HG03103 (cell line): Measurements from ENCODE around the gene NFASC.

Experiments
- ATAC-seq: cut with Tn5 transposase; IDR thresholded peaks from one replicate; pipeline ENCODE4 v1.9.1; 2021; ENCODE audit warnings: low read depth; ENCODE audit not compliant: unreplicated experiment

The NFASC gene

DNA sequence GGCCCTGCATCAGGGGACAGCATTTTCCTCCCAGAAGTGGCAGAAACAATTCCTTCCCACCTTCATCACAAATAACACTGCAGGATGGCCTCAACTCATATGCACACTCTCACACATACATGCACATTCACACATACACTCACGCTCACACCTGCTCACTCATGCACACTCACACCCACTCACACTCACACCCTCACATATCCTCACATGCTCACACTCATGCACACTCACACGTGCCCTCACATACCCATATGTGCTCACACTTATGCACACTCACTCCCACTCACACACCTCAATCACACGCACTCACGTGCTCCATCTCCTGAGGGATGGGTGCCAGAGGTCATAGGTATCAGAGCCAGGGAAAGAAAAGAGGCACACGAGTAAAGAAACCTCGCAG lies 77.1 kb downstream of the NFASC start:
- no peak for ATAC-seq

DNA sequence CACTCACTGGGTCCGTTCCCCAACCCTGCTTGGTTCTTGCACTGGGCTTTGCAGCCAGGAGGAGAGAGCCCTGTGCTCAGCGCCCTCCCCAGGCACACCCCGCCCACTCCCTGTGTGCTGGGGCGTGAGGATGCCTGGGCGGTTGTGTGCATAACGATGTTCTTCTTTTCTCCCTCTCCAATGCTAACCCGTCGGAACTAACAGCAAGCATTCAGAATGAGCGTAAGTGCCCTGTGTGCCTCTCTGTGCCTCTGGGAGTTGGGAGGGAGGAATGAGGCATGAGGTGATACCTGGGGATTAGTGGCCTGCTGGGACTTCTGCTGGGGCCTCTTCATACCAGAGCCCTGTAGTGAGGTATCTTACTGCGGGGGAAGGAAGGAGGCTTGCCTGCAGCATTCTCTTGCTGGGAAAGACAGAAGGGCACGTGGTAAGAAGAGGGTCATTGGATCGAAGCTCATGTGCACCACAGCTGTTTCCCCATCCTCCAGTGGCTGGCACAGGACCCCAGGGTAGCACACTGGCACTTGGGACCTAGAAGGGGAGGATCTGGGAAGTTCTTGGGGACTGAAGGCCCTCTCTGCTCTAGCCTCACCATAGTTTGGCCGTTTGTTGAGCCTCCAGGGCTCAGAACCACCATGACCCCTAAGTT lies 79.8 kb downstream of the NFASC start:
- ATAC-seq = no peak

DNA sequence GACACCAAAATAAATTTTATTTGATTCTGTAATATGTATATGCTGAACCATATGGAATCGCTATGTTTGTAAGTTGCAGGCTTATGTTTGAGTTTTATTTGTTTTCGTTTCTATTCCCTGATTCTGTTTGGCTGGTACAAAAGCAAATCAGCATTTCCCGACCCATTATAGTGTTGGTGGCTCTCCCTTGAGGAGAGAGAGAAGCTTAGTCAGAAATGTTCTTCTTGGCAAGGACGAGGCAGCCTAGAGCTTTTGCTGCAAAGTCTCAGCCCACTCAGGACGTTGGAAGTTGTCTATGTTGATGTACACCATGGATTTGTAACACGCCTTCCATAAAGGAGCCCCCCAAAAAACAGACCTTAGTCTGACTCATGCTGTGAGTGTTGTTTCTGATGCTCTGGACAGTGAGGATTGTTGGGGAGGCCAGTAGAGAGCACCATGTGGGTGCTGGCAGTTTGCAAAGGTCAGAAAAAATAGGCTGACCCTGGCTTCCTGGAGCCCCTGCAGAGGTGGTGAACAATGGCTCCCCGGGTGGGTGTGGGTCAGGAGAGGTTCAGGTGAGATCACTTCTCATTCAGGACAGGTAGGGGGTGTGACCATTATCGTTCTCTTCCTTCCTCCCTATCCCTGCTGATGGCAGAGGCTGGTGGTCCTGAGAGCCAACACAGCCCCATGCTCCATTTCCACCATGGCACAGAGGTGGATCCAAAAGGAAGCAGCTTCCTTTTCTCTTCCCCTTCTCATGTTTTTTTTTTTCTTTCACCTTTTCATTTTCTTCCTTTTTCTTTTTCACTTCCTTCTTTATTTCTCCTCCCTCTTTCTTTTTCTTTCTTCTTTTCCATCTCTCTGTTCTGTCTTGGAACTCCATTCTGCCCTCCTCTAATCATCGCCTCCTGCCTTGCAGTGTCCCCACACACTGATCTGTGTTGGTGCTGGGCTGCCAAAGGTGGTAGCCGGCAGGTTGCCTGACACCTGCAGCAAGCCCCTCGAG lies 88.0 kb downstream of the NFASC start:
- ATAC-seq = no peak

DNA sequence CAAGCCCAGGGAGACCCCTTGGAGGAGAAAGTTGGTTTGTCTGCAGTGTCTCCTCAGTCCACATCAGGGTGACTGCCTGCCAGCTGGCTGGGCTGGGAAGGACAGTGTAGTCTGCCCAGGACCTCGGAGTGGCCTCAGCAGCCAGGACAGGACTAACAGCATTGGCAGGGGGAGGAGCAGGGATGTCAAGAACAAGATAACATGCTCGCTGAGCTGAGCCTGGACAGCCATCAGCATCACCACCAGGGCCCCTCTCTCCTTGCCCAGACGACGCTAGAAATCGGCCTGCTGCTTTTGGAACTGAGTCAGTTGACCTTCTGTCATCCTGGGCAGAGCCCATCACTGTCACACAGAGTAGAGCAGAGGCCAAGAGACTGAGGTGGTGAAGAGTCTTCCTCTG lies 88.7 kb downstream of the NFASC start:
- no peak for ATAC-seq

DNA sequence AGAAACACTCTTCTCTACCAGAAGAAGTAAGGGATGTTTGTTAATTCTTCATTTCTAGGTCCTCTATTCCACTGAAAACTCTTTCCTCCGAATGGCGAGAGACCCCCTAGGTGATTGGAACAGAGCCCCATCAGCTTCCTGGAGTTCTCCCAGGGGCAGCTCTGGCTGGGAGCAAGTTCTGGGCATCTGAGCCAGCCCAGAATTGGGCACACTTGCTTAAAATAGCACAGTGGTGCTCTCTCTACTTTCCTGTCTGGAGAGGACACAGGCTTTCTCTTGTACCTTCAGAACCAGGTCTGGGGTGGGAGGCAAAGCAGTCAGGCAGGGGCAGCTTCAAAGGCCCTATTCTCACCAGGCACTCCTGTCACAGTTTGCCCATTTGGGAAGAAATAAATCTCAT lies 89.2 kb downstream of the NFASC start:
- no peak for ATAC-seq

DNA sequence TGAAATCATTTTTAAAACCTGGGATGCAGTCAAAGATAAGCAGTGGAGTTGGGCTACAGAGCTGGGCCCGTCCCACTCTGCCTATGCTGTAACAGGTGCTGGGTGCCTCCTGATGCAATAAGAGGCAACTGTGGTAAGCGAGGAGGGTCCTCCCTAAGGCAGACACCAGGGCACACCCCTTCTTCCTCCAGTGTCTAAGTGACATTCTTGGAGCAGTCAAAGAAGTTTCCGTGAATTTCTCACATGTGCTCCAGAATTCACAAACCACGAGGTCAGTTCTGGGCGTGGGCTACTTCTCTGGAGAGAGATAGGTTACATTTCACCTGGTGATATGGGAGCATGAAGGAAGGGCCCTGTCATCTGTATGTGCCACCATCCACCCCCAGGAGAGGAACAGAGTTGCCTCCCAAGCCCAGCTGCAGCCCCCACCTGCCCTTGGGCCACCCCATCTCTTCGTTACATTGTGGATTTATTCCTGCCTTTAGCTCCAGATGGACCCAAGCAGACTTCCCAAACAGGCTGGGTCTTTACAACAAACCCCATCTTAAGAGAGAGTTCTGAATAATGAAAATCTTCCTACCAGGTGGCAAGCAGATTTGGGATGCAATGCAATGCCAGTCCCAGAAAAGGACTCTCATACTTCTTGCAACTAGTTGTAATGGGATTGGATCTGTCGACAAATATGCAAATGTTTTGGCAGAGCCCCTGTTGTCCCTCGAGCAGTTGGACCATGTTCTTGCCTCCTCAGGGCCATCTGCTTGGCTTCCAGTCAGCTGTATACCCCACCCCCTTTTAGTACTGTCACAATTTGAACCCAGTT lies 89.9 kb downstream of the NFASC start:
- ATAC-seq = no peak

DNA sequence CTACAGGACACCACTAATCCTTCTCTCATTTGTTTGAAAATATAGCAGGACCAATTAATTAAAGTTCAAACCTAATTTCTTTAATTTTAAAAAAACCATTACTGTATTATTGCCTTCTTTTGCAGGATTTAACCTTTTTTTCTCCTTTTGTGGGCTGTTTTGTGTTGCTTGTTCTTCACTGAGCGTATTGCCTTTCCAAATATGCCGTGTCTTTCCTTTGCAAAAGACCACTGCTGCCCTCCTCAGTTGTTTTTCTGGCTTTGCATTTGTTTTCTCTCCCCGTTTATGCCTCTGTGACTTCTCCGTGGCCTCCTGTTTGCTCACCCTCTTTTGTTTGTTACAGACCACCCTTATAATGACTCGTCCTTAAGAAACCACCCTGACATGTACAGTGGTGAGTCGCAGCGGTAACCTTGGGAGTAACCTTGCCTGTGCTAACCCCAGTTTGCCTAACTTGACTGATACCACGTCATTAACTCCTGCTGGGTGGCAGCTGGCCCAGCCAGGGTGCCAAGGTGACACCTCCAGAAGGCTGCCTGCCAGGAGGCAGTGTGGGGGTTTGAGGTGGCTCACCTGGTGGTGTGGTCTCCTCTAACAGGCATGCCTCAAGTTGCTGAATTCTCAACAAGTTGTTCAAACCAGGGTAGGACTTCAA lies 91.2 kb downstream of the NFASC start:
- ATAC-seq = no peak

DNA sequence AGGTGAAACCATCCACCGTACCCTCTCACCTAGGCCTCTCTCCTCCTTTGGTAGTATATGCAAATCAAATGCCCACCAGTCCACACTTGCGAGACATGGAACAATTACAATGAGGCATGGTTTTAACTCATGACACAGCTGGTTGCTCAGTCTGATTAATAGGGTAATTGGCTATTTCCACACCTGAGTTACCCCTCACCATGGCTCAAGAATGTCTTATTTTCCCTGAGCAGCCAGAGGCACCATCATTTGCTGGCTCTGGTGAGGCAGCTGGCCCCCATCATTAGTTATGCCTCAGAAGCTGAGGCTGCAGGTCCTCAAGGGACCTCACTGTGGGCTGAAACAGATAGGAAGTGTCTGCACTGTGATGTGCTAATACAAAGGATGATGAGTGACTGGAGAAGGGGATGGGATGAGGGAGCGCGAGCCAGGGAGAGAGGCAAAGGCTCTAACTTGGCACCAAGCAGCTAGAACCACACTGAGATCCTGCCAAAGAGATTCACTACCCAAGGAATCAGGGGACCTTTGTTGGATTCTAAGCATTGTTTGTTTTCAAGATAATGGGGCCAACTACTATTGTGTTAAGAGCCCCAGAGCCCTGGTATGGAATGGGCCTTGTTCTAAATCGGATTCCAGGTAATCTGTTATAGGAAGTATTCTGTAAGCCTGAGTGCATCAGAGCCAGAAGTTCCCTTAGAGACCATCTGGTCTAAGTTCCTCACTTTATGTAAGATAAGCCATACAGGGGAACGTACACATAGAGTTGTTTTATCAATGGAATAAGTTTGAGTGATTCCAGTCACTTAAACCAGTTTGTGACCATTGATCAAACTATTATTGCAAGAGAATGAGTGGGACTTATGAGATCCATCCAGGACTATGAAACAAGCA lies 92.3 kb downstream of the NFASC start:
- no peak for ATAC-seq

DNA sequence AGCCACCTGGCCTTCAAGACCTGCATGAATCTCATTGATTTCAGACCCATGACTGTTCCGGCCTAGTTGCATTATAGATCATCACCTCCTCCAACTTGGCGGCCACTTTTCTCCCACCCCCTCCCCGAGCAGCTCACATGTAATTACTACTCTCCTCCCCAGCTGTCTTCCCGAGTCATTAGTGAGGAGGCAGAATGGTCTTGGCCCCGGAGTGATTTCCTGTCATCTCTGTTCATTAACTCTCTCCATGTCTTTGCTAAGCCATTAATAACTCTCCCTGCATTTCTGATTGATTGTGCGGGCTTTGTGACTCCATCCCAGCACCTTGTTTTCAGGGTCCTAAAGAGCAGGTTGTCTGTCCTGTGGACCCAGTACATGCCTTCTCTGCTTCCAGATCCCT lies 96.8 kb downstream of the NFASC start:
- no peak for ATAC-seq

DNA sequence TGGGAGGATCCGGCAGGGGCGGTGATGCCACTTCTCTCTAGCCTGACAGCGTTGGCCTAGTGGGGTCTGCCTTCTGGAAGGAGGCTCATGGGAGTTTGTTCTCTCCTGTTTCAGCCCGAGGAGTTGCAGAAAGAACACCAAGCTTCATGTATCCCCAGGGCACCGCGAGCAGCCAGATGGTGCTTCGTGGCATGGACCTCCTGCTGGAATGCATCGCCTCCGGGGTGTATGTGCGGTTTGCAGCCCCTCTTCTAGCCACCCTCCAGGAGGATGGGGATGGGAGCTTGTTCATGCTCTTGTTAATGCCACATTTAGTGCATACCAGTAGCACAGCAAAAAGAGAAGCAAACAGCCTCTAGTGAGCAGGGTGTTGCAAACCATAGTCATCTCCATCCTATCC lies 97.5 kb downstream of the NFASC start:
- ATAC-seq = no peak

DNA sequence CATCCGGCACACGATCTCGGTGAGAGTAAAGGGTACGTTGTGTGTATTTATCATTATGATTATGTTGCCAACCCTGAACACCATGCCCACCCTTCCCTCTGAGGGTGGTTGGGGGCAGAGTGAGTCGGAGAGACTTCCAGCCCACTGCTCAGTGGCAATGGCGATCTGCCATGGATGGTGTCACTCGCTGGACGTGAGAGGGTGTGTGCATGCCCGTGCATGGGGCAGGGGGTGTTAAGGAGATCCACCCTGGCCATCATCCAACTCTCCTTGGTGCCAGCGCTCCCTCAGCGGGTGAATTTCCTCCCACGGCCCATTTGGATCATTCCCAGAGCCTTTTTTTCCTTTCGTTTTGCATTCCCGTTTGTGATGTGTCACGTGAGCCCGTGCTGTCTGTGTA lies 98.3 kb downstream of the NFASC start:
- no peak for ATAC-seq

DNA sequence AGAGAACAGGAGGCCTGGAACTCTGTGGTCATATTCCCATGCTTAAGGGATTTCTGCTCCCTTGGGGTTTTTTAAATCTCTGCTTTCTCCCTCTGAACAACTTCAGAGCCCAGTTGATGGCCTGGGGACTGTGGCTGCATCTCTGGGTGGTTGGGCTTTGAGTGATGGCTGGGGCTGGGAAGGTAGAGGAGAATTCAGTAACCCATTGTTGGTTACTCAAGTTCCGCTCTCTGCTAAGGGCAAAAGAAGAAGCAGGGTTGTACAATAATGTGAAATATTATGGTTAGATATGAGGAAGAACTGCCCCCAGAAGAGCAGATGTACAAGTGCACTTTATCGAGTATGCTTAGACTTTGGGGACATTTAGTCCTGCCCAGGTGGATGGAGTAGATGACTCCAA lies 100.3 kb downstream of the NFASC start:
- ATAC-seq = no peak

DNA sequence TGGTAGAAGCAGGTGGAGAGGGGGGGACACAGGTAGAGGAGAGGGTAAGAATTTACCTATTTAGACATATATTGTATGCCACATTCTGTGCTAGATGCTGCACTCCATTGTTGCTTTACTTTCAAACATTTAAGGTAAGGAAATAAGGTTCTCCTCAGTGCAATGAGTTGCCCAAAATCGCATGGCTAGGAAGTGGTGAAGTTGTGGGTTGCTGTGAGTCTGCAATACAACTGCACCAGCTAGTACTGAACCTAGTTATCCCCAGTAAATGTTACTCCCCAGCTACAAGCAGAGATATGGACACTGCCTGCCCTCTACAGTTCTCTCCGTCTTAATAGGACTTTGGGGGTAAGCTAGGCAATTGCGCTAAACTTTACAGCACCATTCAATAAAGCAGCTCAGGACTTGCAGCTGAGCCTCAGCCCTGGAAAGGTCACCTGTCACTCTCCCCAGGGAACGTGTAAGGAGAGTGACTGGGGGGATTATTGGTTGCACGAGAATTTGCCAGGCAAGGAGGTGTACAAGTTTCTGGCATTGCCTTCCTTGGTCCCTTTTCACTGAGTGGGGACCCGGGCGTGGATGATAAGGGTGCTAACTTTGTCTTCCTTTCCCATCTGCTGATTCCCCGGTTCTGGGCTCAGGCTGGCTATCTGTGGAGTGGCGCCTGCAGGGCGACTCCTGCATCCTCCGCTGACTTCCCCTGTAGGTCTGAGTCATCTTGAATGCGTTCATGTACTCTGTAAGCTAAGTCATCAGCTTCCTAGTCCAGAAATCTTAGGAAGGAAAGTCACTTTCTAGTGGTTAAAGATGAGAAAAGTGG lies 101.1 kb downstream of the NFASC start:
- ATAC-seq = no peak

DNA sequence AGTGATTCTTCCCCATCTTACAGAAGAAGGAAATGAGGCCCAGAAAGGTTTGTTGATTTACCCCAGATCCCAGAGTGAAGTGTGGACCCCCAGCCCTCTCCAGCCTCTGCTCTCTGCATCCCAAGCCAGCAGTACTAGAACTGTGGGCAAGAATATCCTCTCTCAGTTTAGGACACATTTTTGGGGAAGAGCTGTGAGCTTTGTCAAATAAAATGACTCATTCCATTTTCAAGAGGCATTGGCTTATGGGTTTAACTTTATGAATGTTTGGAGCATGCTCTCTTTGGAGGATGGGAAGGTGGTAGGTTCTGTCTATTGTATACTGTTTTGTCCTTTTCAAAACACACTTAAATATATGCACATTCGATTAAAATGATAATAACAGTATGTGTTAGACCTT lies 101.8 kb downstream of the NFASC start:
- no peak for ATAC-seq

DNA sequence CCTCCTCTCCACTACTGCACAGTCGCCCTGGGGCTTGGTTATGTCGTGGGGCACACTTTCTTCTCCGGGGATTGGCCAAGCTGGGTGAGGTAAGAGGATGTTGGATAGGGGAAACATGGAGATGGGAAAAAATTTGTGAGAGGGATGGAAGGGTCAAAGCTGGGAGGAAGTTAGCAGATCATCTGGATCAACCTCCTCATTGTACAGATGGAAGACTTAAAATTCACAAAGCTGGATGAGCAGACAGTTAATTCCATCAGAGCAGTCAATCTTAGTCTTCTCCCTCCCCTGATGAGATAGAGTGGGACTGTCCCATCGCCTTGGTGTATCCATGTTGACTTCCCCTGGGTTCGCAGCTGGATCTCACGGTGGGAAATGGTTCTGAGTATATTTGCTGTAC lies 102.8 kb downstream of the NFASC start:
- ATAC-seq = no peak

DNA sequence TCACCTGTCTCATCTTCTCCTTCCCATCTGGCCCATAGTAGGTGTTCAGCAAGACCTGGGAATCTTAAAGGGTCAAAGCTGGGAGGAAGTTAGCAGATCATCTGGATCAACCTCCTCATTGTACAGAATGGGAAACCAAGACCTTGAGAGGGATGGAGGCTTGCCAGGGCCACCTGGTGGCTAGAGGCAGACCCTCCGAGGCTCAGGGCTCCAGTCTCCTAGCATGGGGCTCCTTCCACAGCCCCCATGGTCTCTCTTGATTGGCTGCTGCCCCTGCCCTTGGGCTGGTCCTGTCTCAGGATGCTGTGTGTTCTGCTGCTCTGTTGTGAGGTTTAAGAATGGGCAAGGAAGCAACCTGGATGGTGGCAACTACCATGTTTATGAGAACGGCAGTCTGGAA lies 103.7 kb downstream of the NFASC start:
- ATAC-seq = no peak

DNA sequence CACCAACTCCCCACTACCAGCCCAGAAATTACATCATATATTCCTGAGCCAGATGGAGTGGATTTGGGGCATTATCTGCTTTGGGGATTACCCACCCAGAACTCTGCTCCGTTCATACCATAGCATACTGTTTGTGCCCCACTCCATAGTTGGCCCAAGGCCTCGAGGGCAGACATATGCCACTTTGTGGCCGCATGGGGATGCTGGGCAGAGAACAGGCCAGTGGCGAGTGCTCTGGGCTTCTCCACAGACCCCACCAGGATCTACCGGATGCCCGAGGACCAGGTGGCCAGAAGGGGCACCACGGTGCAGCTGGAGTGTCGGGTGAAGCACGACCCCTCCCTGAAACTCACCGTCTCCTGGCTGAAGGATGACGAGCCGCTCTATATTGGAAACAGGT lies 104.4 kb downstream of the NFASC start:
- no peak for ATAC-seq

DNA sequence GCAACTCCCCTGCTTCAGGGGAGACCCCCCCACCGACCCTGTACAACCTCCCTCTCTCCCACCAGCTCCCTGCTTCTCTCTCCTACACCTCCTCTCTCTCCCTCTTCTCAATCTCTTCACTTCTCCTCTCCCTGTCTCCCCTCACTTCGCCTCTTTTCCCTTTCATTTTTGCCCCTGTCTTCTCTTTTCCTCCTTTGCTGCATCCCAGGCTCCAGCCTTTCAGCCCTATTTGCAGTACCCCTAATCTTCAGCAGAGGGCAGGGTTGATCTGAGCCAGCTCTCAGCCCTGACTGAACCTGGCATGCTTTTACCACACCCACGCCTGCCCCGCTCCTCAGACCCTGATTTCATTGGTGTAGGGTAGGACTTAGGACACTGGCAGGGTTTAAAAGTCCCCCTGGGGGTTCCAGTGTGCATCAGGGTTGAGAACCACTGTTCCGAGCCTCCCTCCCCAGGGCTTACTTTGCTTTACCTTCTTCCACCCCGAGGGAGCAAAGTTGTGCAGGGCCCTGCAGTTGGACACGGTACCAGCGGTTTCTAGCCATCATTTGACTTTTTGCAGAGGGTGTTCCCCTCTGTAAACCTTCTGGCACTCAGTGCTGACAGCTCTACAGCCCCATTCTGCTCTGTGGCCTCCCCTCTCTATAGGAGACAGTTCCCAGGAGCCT lies 105.0 kb downstream of the NFASC start:
- ATAC-seq = no peak
